Lower lobe of right lung (tissue), 2 donors: ENCODE measurements around the gene CTNND2. TPM values are rescaled to one million over a fixed set of nuclear protein-coding genes. Genes with fewer than 3 reads are reported as not detected.

ENCODE experiments used
- ATAC-seq, 2 donors: fragments of 200-7000 bp; cut with Tn5 transposase; one replicate each; pipeline ENCODE4 v1.9.1; 2020 to 2022; ENCODE audit warnings: mild to moderate bottlenecking in 2 of 2, moderate library complexity in 2 of 2
- DNase-seq: peaks from one replicate; pipeline ENCODE4 v3.0.0-alpha.2; 2020
- H3K27ac ChIP-seq: fragments of 200-600 bp; one replicate; pipeline ENCODE4 v1.8.0; 2022
- H3K27me3 ChIP-seq: fragments of 200-600 bp; one replicate; pipeline ENCODE4 v1.8.0; 2022; ENCODE audit warnings: low read depth
- H3K36me3 ChIP-seq: fragments of 200-600 bp; one replicate; pipeline ENCODE4 v1.8.0; 2022; ENCODE audit warnings: mild to moderate bottlenecking
- H3K4me1 ChIP-seq: fragments of 200-600 bp; one replicate; pipeline ENCODE4 v1.8.0; 2022
- H3K4me3 ChIP-seq: fragments of 200-600 bp; one replicate; pipeline ENCODE4 v1.8.0; 2022; ENCODE audit warnings: mild to moderate bottlenecking
- H3K9me3 ChIP-seq: fragments of 200-600 bp; one replicate; pipeline ENCODE4 v1.8.0; 2022
- CTCF ChIP-seq: fragments of 200-600 bp; IDR thresholded peaks from one replicate; pipeline ENCODE4 v1.8.0; 2022; ENCODE audit warnings: antibody characterized with exemption, mild to moderate bottlenecking
- intact Hi-C: fragments of 100-400 bp; cut with DNase I; formaldehyde crosslinking; loops from one replicate; pipeline ENCODE4 v1.11.0; 2022
- total RNA-seq: library from RNA; stranded (reverse); fragmentation: NEBNext Ultra II Directional; extraction: Animal tissue kit (Norgen Biotek cat#: 25700); gene quantifications from one replicate; pipeline ENCODE4 v1.2.1, GENCODE V29; 2021
- donor health status: DM: no; HTN: yes; CAD: no; lungs with severe emphysema.

CTNND2 gene
- total RNA-seq, 1 donor from 2014 or later, result 6.0 TPM

- Histone ChIP-seq H3K27me3 (no peaks in the 10 kb centered on the region), H3K4me3 (no peak overlapping the region), H3K27ac (no peak overlapping the region), H3K36me3 (no peaks in the 10 kb centered on the region), H3K4me1 (no peaks in the 10 kb centered on the region), H3K9me3 (no peaks in the 10 kb centered on the region)
- intact Hi-C loops, result no loop called here
- DNase-seq, result no peak
- no peak for TF ChIP-seq CTCF
- ATAC-seq, result no peak
Measured at GRCh38 chr5:11510889-11511288, 393.4 kb downstream of the CTNND2 start.

DNA sequence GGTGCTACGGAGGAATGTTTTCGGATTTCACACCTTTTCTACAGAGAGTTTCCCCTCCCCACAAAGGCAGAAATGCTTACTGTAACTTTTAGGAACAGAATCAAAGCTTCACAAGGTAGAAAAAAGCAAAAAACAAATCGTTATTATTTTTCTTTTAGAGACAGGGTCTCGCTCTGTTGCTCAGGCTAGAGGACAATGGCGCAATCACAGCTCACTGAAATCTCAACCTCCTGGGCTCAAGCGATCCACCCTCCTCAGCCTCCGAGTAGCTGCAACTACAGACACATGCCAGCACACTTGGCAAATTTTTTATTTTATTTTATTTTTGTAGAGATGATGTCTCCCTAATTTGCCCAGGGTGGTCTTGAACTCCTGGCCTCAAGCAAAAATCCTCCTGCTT is 394.5 kb downstream of the CTNND2 start:
- H3K36me3 ChIP-seq, result no peaks in the 10 kb centered on the region
- no peaks in the 10 kb centered on the region for H3K27me3 ChIP-seq
- no peak for ATAC-seq
- intact Hi-C loops, result no loop called here
- DNase-seq, result no peak
- no peak for TF ChIP-seq CTCF
- no peak overlapping the region for H3K4me3 ChIP-seq
- H3K9me3 ChIP-seq, result no peaks in the 10 kb centered on the region
- H3K27ac ChIP-seq, result no peak overlapping the region
- no peaks in the 10 kb centered on the region for H3K4me1 ChIP-seq

GRCh38 chr5:11507156-11507910 is 396.9 kb downstream of the CTNND2 start:
- intact Hi-C loops, result no loop called here
- Histone ChIP-seq H3K36me3 (no peaks in the 10 kb centered on the region), H3K27me3 (no peaks in the 10 kb centered on the region), H3K27ac (no peak overlapping the region), H3K4me3 (no peak overlapping the region), H3K9me3 (no peaks in the 10 kb centered on the region), H3K4me1 (no peaks in the 10 kb centered on the region)
- no peak for TF ChIP-seq CTCF
- DNase-seq, result no peak
- ATAC-seq, result no peak

DNA sequence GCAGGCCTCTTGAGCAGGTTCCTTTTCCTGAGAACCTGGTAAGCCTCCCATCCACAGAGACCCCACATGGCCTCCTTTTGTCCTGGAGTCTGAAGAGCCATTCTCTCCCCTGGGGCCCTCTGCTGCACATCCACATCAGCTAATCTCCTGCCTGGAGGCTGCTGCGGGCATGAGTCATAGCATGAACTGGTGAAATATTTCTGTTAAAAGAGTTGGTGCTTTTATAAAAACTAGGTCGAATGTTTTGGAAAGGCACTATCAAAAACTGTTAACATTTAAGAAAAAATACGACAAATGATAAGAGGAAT is 399.4 kb downstream of the CTNND2 start:
- H3K36me3 ChIP-seq, result no peaks in the 10 kb centered on the region
- intact Hi-C loops, result no loop called here
- no peaks in the 10 kb centered on the region for H3K9me3 ChIP-seq
- no peak overlapping the region for H3K27ac ChIP-seq
- no peaks in the 10 kb centered on the region for H3K4me1 ChIP-seq
- TF ChIP-seq CTCF, result no peak
- DNase-seq (no peak), ATAC-seq (no peak)
- no peaks in the 10 kb centered on the region for H3K27me3 ChIP-seq
- H3K4me3 ChIP-seq, result no peak overlapping the region

GRCh38 chr5:11504065-11504885 is 400.0 kb downstream of the CTNND2 start:
- no peak overlapping the region for H3K27ac ChIP-seq
- ATAC-seq (no peak), DNase-seq (no peak)
- no peak for TF ChIP-seq CTCF
- no peaks in the 10 kb centered on the region for H3K4me1 ChIP-seq
- H3K4me3 ChIP-seq, result no peak overlapping the region
- H3K9me3 ChIP-seq, result no peaks in the 10 kb centered on the region
- intact Hi-C loops, result no loop called here
- no peaks in the 10 kb centered on the region for H3K27me3 ChIP-seq
- no peaks in the 10 kb centered on the region for H3K36me3 ChIP-seq
